Loucy (cell line): Measurements from ENCODE around the gene SPC24.
"Not testable (repeated sequence)": the region's sequence is repeated elsewhere in the genome, so short reads cannot be mapped to it uniquely, and the experiment has no call there.

Source experiments
- H2AFZ ChIP-seq: fragments of 200-600 bp; sonication (generic); 2 replicates; pipeline ENCODE4 v1.6.0; 2016; ENCODE audit warnings: antibody characterized with exemption, mild to moderate bottlenecking, low read length, moderate library complexity
- H3F3A ChIP-seq: fragments of 200-600 bp; 2 replicates; pipeline ENCODE4 v1.6.0; 2016; ENCODE audit warnings: antibody characterized with exemption, low read depth, mild to moderate bottlenecking
- H3K27me3 ChIP-seq: fragments of 200-600 bp; sonication (generic); 2 replicates; pipeline ENCODE4 v1.6.1; 2014; ENCODE audit warnings: low read length, mild to moderate bottlenecking; ENCODE audit not compliant: insufficient read depth, poor library complexity, severe bottlenecking
- H3K36me3 ChIP-seq: fragments of 200-600 bp; sonication (generic); 2 replicates; pipeline ENCODE4 v1.6.1; 2016; ENCODE audit warnings: low read length; ENCODE audit not compliant: insufficient read depth
- H3K4me1 ChIP-seq: fragments of 200-600 bp; sonication (generic); 2 replicates; pipeline ENCODE4 v1.5.1; 2014; ENCODE audit warnings: low read length, mild to moderate bottlenecking; ENCODE audit not compliant: insufficient read depth, poor library complexity, severe bottlenecking
- H3K4me2 ChIP-seq: fragments of 200-600 bp; sonication (generic); 2 replicates; pipeline ENCODE4 v1.6.0; 2014; ENCODE audit warnings: antibody characterized with exemption, low read length, low read depth, mild to moderate bottlenecking; ENCODE audit not compliant: poor library complexity, severe bottlenecking
- H3K4me3 ChIP-seq: fragments of 200-600 bp; sonication (generic); 2 replicates; pipeline ENCODE4 v1.5.1; 2014; ENCODE audit warnings: low read length, mild to moderate bottlenecking, mixed read lengths; ENCODE audit not compliant: poor library complexity, severe bottlenecking
- H3K79me2 ChIP-seq: fragments of 200-600 bp; sonication (generic); 2 replicates; pipeline ENCODE4 v1.6.1; 2014; ENCODE audit warnings: low read length; ENCODE audit not compliant: insufficient read depth
- H3K9ac ChIP-seq: fragments of 200-600 bp; sonication (generic); 2 replicates; pipeline ENCODE4 v1.6.0; 2014; ENCODE audit warnings: mild to moderate bottlenecking, low read depth, low read length, moderate library complexity; ENCODE audit not compliant: poor library complexity, severe bottlenecking
- H3K9me2 ChIP-seq: fragments of 200-600 bp; sonication (generic); replicated peaks from 2 replicates; pipeline ENCODE4 v1.6.1; 2016; ENCODE audit warnings: low read depth, low read length, mixed read lengths
- H3K9me3 ChIP-seq: fragments of 200-600 bp; sonication (generic); 2 replicates; pipeline ENCODE4 v1.6.1; 2014; ENCODE audit warnings: mild to moderate bottlenecking, antibody characterized with exemption, low read length, low read depth; ENCODE audit not compliant: insufficient read depth
- H4K20me1 ChIP-seq: fragments of 200-600 bp; sonication (generic); 2 replicates; pipeline ENCODE4 v1.6.0; 2014; ENCODE audit warnings: antibody characterized with exemption, low read length, mild to moderate bottlenecking; ENCODE audit not compliant: insufficient read depth, poor library complexity, severe bottlenecking
- EZH2phosphoT487 ChIP-seq: fragments of 200-600 bp; IDR thresholded peaks from 2 replicates; pipeline ENCODE4 v1.6.1; 2018; ENCODE audit warnings: antibody characterized with exemption, mild to moderate bottlenecking, moderate library complexity, borderline replicate concordance
- TF ChIP-seq, protein P1 (sequence below): fragments of 200-600 bp; sonication (generic); conservative IDR thresholded peaks from 2 replicates; pipeline ENCODE4 v1.5.1; 2014; ENCODE audit warnings: mild to moderate bottlenecking, antibody characterized with exemption, low read length

Gene SPC24

DNA sequence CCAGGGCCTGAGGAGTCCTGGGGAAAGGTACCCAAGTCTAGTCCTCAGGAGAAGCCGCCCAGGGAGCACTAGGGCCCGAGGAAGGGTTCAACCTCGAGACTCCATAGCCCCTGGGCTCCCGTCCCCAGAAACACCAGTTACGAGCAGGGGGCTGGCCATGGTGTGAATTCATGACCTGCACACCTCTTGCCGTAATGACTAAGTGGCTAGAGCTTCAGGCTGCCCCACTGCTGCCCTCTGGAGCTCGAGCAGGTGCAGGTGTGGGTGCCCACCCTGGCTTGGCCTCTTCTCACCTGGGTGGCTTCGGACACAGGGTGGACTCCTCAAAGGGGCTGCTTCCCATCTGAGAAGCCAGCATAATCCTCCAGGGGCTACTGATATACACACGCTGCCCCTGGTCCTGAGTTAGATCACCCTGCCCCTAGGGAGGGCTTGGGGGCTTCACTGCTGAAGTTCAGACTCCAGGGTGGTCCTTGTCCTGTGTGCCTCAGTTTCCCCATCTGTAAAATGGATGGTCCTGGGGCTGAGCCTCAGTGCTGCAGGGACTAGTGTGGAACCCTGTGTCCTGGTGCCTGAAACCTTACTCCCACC, 13.6 kb downstream of the SPC24 start:
- H3K27me3 ChIP-seq, result no peaks in the 10 kb centered on the region
- no peak overlapping the region for H3K4me3 ChIP-seq
- peaks cover 16% of the 10 kb centered on the region; the same call in 1 of the 2 replicates for H3K36me3 ChIP-seq
- no peak for TF ChIP-seq EZH2phosphoT487
- TF ChIP-seq, protein P1, sequence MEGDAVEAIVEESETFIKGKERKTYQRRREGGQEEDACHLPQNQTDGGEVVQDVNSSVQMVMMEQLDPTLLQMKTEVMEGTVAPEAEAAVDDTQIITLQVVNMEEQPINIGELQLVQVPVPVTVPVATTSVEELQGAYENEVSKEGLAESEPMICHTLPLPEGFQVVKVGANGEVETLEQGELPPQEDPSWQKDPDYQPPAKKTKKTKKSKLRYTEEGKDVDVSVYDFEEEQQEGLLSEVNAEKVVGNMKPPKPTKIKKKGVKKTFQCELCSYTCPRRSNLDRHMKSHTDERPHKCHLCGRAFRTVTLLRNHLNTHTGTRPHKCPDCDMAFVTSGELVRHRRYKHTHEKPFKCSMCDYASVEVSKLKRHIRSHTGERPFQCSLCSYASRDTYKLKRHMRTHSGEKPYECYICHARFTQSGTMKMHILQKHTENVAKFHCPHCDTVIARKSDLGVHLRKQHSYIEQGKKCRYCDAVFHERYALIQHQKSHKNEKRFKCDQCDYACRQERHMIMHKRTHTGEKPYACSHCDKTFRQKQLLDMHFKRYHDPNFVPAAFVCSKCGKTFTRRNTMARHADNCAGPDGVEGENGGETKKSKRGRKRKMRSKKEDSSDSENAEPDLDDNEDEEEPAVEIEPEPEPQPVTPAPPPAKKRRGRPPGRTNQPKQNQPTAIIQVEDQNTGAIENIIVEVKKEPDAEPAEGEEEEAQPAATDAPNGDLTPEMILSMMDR, result 0 out of 2 replicates have a peak, but pooled peaks have one; percentile 13
- H3K79me2 ChIP-seq, result no peaks in the 10 kb centered on the region
- H2AFZ ChIP-seq, result no peak overlapping the region
- no peaks in the 10 kb centered on the region for H3F3A ChIP-seq
- H3K9me3 ChIP-seq, result no peaks in the 10 kb centered on the region
- H3K4me2 ChIP-seq, result no peak overlapping the region
- no peaks in the 10 kb centered on the region for H4K20me1 ChIP-seq
- peaks cover 11% of the 10 kb centered on the region for H3K4me1 ChIP-seq
- H3K9ac ChIP-seq, result no peak overlapping the region
- H3K9me2 ChIP-seq, result no peaks in the 10 kb centered on the region

- Histone ChIP-seq H3K9ac (no peak overlapping the region), H2AFZ (no peak overlapping the region), H3K4me3 (no peak overlapping the region), H4K20me1 (no peaks in the 10 kb centered on the region), H3K79me2 (no peaks in the 10 kb centered on the region), H3K9me3 (no peaks in the 10 kb centered on the region), H3K36me3 (peaks cover 12% of the 10 kb centered on the region; the same call in 1 of the 2 replicates), H3K4me1 (peaks cover 11% of the 10 kb centered on the region), H3K9me2 (no peaks in the 10 kb centered on the region), H3K27me3 (no peaks in the 10 kb centered on the region), H3K4me2 (no peak overlapping the region), H3F3A (no peaks in the 10 kb centered on the region)
- no peak for TF ChIP-seq EZH2phosphoT487
- TF ChIP-seq, protein P1, result no peak
Observed at GRCh38 chr19:11140896-11141295, 14.7 kb downstream of the SPC24 start.

- not testable (repeated sequence) for H3K79me2 ChIP-seq, H3K4me3 ChIP-seq, H3K4me2 ChIP-seq, H3F3A ChIP-seq, H2AFZ ChIP-seq, H3K9me2 ChIP-seq, H3K9ac ChIP-seq, H3K9me3 ChIP-seq, H3K36me3 ChIP-seq, H3K27me3 ChIP-seq, H4K20me1 ChIP-seq
- peaks cover 11% of the 10 kb centered on the region for H3K4me1 ChIP-seq
Observed at GRCh38 chr19:11140023-11140538, 15.5 kb downstream of the SPC24 start.
